ENCODE measurements around the gene ANKIB1.
"Not testable (repeated sequence)": the region's sequence is repeated elsewhere in the genome, so short reads cannot be mapped to it uniquely, and the experiment has no call there.

The ANKIB1 gene

DNA sequence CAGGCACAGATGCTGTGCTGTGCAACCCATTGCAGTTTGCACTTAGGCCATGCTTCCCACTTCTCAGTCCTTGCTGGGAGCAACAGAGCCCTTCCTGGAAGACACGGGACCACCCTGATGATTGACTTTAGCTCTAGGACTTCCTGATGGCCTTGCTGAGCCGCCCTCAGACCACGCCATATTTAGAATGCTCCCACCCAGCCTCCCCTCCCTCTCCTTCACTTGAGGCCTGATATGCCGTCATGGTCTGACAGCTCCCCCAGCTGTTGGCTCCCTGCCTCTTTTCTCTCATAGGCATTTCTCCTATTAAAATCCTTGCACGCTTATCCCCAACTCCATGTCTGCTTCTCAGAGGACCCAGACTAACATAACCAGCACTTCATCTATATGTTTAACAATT, 172.1 kb downstream of the ANKIB1 start:
- ATAC-seq (ENCODE audit: low read depth) (no peak), DNase-seq (ENCODE audit: low spot score in 2 of 2) (no peak)
- Mint-ChIP-seq H3K27ac (no peak overlapping the region), H3K27me3 (no peaks in the 10 kb centered on the region), H3K9me3 (no peaks in the 10 kb centered on the region), H3K4me3 (no peak overlapping the region), H3K4me1 (no peaks in the 10 kb centered on the region), H3K36me3 (no peaks in the 10 kb centered on the region)

GRCh38 chr7:92421676-92422435, 176.1 kb downstream of the ANKIB1 start:
- Mint-ChIP-seq H3K4me3 (no peak overlapping the region), H3K27me3 (peaks cover 5% of the 10 kb centered on the region), H3K9me3 (no peaks in the 10 kb centered on the region), H3K27ac (no peak overlapping the region), H3K4me1 (peaks cover 9% of the 10 kb centered on the region), H3K36me3 (no peaks in the 10 kb centered on the region)
- DNase-seq (ENCODE audit: low spot score in 2 of 2) = no peak
- ATAC-seq (ENCODE audit: low read depth) = no peak

- no peak overlapping the region for H3K27ac Mint-ChIP-seq
- ATAC-seq (ENCODE audit: low read depth) = no peak
- H3K9me3 Mint-ChIP-seq = no peaks in the 10 kb centered on the region
- no peak for DNase-seq (ENCODE audit: low spot score in 2 of 2)
- peaks cover 9% of the 10 kb centered on the region for H3K4me1 Mint-ChIP-seq
- H3K27me3 Mint-ChIP-seq = peaks cover 5% of the 10 kb centered on the region
- no peaks in the 10 kb centered on the region for H3K36me3 Mint-ChIP-seq
- no peak overlapping the region for H3K4me3 Mint-ChIP-seq
Measured at GRCh38 chr7:92422926-92423325, 177.2 kb downstream of the ANKIB1 start.

GRCh38 chr7:92423710-92424131, 177.9 kb downstream of the ANKIB1 start:
- DNase-seq (ENCODE audit: low spot score in 2 of 2) = no peak

GRCh38 chr7:92425311-92425947, 179.7 kb downstream of the ANKIB1 start:
- Mint-ChIP-seq H3K4me1 (peaks cover 9% of the 10 kb centered on the region), H3K27ac (no peak overlapping the region), H3K36me3 (no peaks in the 10 kb centered on the region), H3K27me3 (peaks cover 5% of the 10 kb centered on the region), H3K9me3 (no peaks in the 10 kb centered on the region), H3K4me3 (peak overlapping the region; percentile 31)
- peak; percentile 21 for ATAC-seq (ENCODE audit: low read depth)
- no peak for DNase-seq (ENCODE audit: low spot score in 2 of 2)

More at GRCh38 chr7:92423710-92424131, 177.9 kb downstream of the ANKIB1 start:
- H3K4me3 Mint-ChIP-seq = peak overlapping the region; percentile 0
- no peaks in the 10 kb centered on the region for H3K36me3 Mint-ChIP-seq
- peaks cover 9% of the 10 kb centered on the region for H3K4me1 Mint-ChIP-seq
- peaks cover 5% of the 10 kb centered on the region for H3K27me3 Mint-ChIP-seq
- no peak overlapping the region for H3K27ac Mint-ChIP-seq
- no peak for ATAC-seq (ENCODE audit: low read depth)
- no peaks in the 10 kb centered on the region for H3K9me3 Mint-ChIP-seq

- Mint-ChIP-seq H3K36me3 (no peaks in the 10 kb centered on the region), H3K27me3 (peaks cover 5% of the 10 kb centered on the region), H3K9me3 (no peaks in the 10 kb centered on the region), H3K4me1 (peaks cover 9% of the 10 kb centered on the region), H3K4me3 (no peak overlapping the region), H3K27ac (no peak overlapping the region)
- no peak for DNase-seq (ENCODE audit: low spot score in 2 of 2)
- no peak for ATAC-seq (ENCODE audit: low read depth)
Measured at GRCh38 chr7:92427193-92427592, 181.4 kb downstream of the ANKIB1 start.

DNA sequence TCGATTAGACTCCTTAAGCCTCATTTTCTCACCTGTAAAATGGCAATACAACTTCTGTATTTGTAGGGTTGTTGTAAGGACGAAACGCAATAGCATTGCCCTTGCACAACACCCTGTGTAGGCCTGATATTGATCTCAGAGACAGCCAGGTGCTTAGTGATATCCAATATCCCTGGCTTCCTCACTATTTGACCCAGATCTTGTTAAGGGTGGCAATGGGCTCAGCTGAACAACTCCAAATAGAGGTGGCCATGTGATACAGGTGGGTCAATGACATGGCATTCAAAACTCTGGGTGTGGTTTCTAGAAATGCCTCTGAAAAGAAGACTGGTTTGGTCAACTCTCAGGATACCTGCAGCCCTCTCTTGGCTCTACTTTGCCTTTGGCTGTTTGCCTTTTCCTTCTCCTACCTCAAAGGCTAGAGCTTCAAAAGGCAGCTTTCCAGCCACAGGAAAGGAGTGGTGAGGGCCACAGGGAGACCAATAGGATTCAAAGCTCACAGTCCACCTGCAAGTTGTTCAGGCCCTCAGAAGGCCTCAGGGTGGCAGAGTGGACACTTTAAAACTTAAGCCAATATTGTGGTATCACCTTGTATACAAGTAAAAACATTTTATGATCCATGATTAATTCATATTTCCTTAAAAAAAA, 186.6 kb downstream of the ANKIB1 start:
- H3K27ac Mint-ChIP-seq = no peak overlapping the region
- no peaks in the 10 kb centered on the region for H3K4me1 Mint-ChIP-seq
- no peak for DNase-seq (ENCODE audit: low spot score in 2 of 2)
- no peak for ATAC-seq (ENCODE audit: low read depth)
- no peaks in the 10 kb centered on the region for H3K36me3 Mint-ChIP-seq
- no peak overlapping the region for H3K4me3 Mint-ChIP-seq
- H3K27me3 Mint-ChIP-seq = peaks cover 2% of the 10 kb centered on the region
- H3K9me3 Mint-ChIP-seq = no peaks in the 10 kb centered on the region

DNA sequence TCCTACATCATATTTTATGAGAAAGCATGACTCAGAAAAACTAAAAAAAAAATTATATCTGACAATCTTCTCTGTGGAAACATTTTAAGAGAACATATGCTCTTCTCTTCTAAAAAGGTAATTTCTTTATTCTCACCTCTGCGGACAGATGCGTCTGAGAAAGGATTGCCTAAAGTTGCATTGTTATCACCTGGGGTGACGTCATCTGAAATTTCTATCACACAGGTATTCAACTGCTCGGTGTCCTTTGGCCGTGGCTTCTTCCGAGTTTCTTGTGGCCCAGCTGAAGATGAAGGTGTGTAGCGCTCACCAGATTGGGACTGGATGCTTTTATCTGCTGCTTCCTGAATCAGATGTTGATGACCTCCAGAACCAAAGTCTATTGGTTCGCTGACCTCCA, 187.2 kb downstream of the ANKIB1 start:
- Mint-ChIP-seq H3K36me3 (no peaks in the 10 kb centered on the region), H3K4me3 (no peak overlapping the region), H3K9me3 (no peaks in the 10 kb centered on the region), H3K4me1 (no peaks in the 10 kb centered on the region), H3K27ac (no peak overlapping the region), H3K27me3 (peaks cover 2% of the 10 kb centered on the region)
- ATAC-seq (ENCODE audit: low read depth) = no peak
- no peak for DNase-seq (ENCODE audit: low spot score in 2 of 2)

GRCh38 chr7:92435542-92435941, 189.8 kb downstream of the ANKIB1 start:
- ATAC-seq (ENCODE audit: low read depth) (no peak), DNase-seq (ENCODE audit: low spot score in 2 of 2) (no peak)
- Mint-ChIP-seq H3K9me3 (no peaks in the 10 kb centered on the region), H3K4me1 (no peaks in the 10 kb centered on the region), H3K4me3 (no peak overlapping the region), H3K27ac (no peak overlapping the region), H3K27me3 (peaks cover 2% of the 10 kb centered on the region), H3K36me3 (no peaks in the 10 kb centered on the region)

GRCh38 chr7:92436612-92437445, 191.1 kb downstream of the ANKIB1 start:
- DNase-seq (ENCODE audit: low spot score in 2 of 2) = no peak
- ATAC-seq (ENCODE audit: low read depth) = no peak
- H3K36me3 Mint-ChIP-seq = no peaks in the 10 kb centered on the region
- no peaks in the 10 kb centered on the region for H3K4me1 Mint-ChIP-seq
- H3K27ac Mint-ChIP-seq = no peak overlapping the region
- no peak overlapping the region for H3K4me3 Mint-ChIP-seq
- H3K9me3 Mint-ChIP-seq = no peaks in the 10 kb centered on the region
- peaks cover 2% of the 10 kb centered on the region for H3K27me3 Mint-ChIP-seq

DNA sequence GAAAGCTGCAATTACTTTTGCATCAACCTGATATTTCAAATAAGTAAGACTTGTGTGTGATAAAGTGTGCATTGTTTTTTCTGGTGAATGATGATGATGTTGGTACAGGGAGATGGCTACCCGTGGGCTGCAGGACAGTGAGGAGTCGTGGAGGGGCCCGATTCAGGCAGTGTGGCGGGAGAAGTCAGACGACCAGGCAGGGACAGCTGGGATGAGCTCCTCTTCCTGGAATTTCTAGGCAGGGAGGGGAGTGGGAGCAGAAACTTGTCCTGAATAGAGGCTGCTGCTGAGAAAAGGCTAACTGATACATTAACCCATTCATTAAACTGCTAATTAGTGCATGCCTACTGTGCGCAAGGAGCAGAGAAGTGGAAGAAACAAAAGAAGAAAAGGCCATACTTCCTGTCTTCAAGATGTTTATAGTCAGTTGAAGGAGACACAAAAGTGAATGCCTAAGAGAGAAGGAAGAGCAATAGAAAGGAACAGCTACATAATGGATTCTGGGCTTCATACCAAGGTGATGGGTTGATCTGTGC, 192.2 kb downstream of the ANKIB1 start:
- peaks cover 2% of the 10 kb centered on the region for H3K9me3 Mint-ChIP-seq
- no peak overlapping the region for H3K4me3 Mint-ChIP-seq
- peaks cover 2% of the 10 kb centered on the region for H3K27me3 Mint-ChIP-seq
- H3K36me3 Mint-ChIP-seq = peaks cover 2% of the 10 kb centered on the region
- no peak for DNase-seq (ENCODE audit: low spot score in 2 of 2)
- ATAC-seq (ENCODE audit: low read depth) = no peak
- no peak overlapping the region for H3K27ac Mint-ChIP-seq
- H3K4me1 Mint-ChIP-seq = no peaks in the 10 kb centered on the region

GRCh38 chr7:92442720-92443119, 196.9 kb downstream of the ANKIB1 start:
- H3K36me3 Mint-ChIP-seq; DNase-seq (ENCODE audit: low spot score in 2 of 2); H3K9me3 Mint-ChIP-seq; ATAC-seq (ENCODE audit: low read depth); H3K4me1 Mint-ChIP-seq; H3K27me3 Mint-ChIP-seq; H3K4me3 Mint-ChIP-seq; H3K27ac Mint-ChIP-seq: not testable (repeated sequence)

DNA sequence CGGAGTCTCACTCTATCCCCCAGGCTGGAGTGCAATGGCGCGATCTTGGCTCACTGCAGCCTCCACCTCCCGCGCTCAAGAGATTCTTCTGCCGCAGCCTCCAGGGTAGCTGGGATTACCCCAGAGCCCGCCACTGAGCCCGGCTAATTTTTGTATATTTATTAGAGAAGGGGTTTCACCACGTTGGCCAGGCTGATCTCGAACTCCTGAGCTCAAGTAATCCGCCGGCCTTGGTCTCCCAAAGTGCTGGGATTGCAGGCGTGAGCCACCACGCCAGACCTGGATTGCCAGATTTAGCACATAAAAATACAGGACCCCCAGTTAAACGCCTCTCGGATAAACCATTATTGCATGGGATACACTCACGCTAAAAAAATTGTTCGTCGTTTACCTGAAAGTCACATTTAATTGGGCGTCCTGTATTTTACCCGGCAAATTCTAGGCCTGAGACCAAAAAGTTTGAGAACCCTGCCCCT, 201.1 kb downstream of the ANKIB1 start:
- DNase-seq (ENCODE audit: low spot score in 2 of 2) (no peak), ATAC-seq (ENCODE audit: low read depth) (no peak)
- peak overlapping the region; percentile 97 for H3K27ac Mint-ChIP-seq
- H3K4me3 Mint-ChIP-seq = peak overlapping the region; percentile 86
- H3K36me3 Mint-ChIP-seq = peaks cover 8% of the 10 kb centered on the region
- no peaks in the 10 kb centered on the region for H3K27me3 Mint-ChIP-seq
- H3K4me1 Mint-ChIP-seq = peaks cover 3% of the 10 kb centered on the region
- peaks cover 2% of the 10 kb centered on the region for H3K9me3 Mint-ChIP-seq
